B cell (primary cell): Measurements from ENCODE around the gene MAPKAPK3. TPM values are rescaled to one million over a fixed set of nuclear protein-coding genes. Genes with fewer than 3 reads are reported as not detected.

Source experiments
- ATAC-seq: fragments of 200-7000 bp; cut with Tn5 transposase; one replicate; pipeline ENCODE4 v1.10.0; 2021; ENCODE audit warnings: low read depth, mild to moderate bottlenecking, moderate number of reproducible peaks, moderate library complexity
- CTCF ChIA-PET: fragments of 350-600 bp; sonication (Branson Sonifier 250); formaldehyde crosslinking; loops from one replicate; lab custom pipeline; 2021; ENCODE audit warnings: antibody characterized with exemption, inconsistent platforms; lab: Charles Lee
- POLR2A ChIA-PET: fragments of 350-600 bp; sonication (Branson Sonifier 250); formaldehyde crosslinking; loops from one replicate; lab custom pipeline; 2021; ENCODE audit warnings: antibody characterized with exemption; lab: Charles Lee
- DNase-seq: peaks from one replicate; pipeline ENCODE4 v3.0.0; 2013
- H2AFZ ChIP-seq: 2 replicates; pipeline ENCODE4 v1.6.1; 2012; ENCODE audit warnings: mild to moderate bottlenecking, low read depth, low read length; ENCODE audit not compliant: insufficient read depth, poor library complexity, severe bottlenecking
- H3K27ac ChIP-seq, 2 donors: 1 replicate in 1 of 2; 2 replicates in 1 of 2; pipeline ENCODE4 v1.5.1; 2012 to 2013; ENCODE audit warnings: low read length in 2 of 2, mild to moderate bottlenecking in 2 of 2, moderate library complexity in 1 of 2
- H3K27me3 ChIP-seq, 4 experiments: fragments of 200-600 bp in 1 of 4; sonication (generic) in 1 of 4; replicated peaks in 1 of 4; 1 replicate in 2 of 4; 2 replicates in 2 of 4; pipeline versions ENCODE4 v1.6.1 to v1.7.0; 2013 to 2016; ENCODE audit warnings: low read length in 3 of 4, mild to moderate bottlenecking in 2 of 4, mixed read lengths in 1 of 4, moderate library complexity in 1 of 4; ENCODE audit not compliant: insufficient read depth in 4 of 4, control insufficient read depth in 3 of 4; ENCODE audit errors: control extremely low read depth in 1 of 4
- H3K36me3 ChIP-seq, 2 experiments: replicated peaks in 1 of 2; 1 replicate in 1 of 2; 2 replicates in 1 of 2; pipeline versions ENCODE4 v1.6.1 to v1.7.1; 2013; ENCODE audit warnings: low read length in 1 of 2; ENCODE audit not compliant: insufficient read depth in 2 of 2, control insufficient read depth in 1 of 2; ENCODE audit errors: control extremely low read depth in 1 of 2, extremely low read depth in 1 of 2
- H3K4me1 ChIP-seq, 2 donors: fragments of 200-600 bp in 1 of 2; sonication (generic) in 1 of 2; 1 replicate in 1 of 2; 2 replicates in 1 of 2; pipeline versions ENCODE4 v1.5.1 to v1.6.1; 2013 to 2017; ENCODE audit warnings: low read length in 2 of 2; ENCODE audit not compliant: control insufficient read depth in 2 of 2, insufficient read depth in 2 of 2
- H3K4me2 ChIP-seq: replicated peaks from 2 replicates; pipeline ENCODE3; 2012; ENCODE audit warnings: mild to moderate bottlenecking, low read depth, low read length; ENCODE audit not compliant: poor library complexity, severe bottlenecking
- H3K4me3 ChIP-seq, 5 experiments: fragments of 200-600 bp in 1 of 5; sonication (generic) in 1 of 5; 1 replicate in 3 of 5; 2 replicates in 2 of 5; pipeline versions ENCODE4 v1.5.1 to v1.7.0; 2011 to 2016; ENCODE audit warnings: low read length in 4 of 5, mild to moderate bottlenecking in 4 of 5, low read depth in 2 of 5, control low read depth in 1 of 5, moderate library complexity in 1 of 5; ENCODE audit not compliant: insufficient read depth in 1 of 5; ENCODE audit errors: control extremely low read depth in 1 of 5, extremely low read depth in 1 of 5
- H3K79me2 ChIP-seq: fragments of 200-600 bp; sonication (generic); one replicate; pipeline ENCODE4 v1.6.0; 2016; ENCODE audit warnings: low read length; ENCODE audit not compliant: control insufficient read depth, insufficient read depth
- H3K9ac ChIP-seq: fragments of 200-600 bp; sonication (generic); 2 replicates; pipeline ENCODE4 v1.6.1; 2017; ENCODE audit warnings: mild to moderate bottlenecking, low read length, moderate library complexity
- H3K9me3 ChIP-seq, 3 donors: one replicate each; pipeline versions ENCODE4 v1.6.1 to v1.7.1; 2013; ENCODE audit warnings: low read length in 2 of 3; ENCODE audit not compliant: control insufficient read depth in 2 of 3, insufficient read depth in 1 of 3; ENCODE audit errors: control extremely low read depth in 1 of 3
- H4K20me1 ChIP-seq: 2 replicates; pipeline ENCODE4 v1.6.0; 2012; ENCODE audit warnings: mild to moderate bottlenecking, low read length; ENCODE audit not compliant: insufficient read depth, control insufficient read depth, poor library complexity, severe bottlenecking
- H3K27ac Mint-ChIP-seq: one replicate; pipeline ENCODE4 v1.8.0; 2021; ENCODE audit warnings: mixed read lengths
- H3K27me3 Mint-ChIP-seq: one replicate; pipeline ENCODE4 v1.8.0; 2021; ENCODE audit warnings: mixed read lengths
- H3K4me1 Mint-ChIP-seq: one replicate; pipeline ENCODE4 v1.8.0; 2021; ENCODE audit warnings: mixed read lengths
- H3K4me3 Mint-ChIP-seq: one replicate; pipeline ENCODE4 v1.8.0; 2021; ENCODE audit warnings: mixed read lengths
- H3K9me3 Mint-ChIP-seq: one replicate; pipeline ENCODE4 v1.8.0; 2022; ENCODE audit warnings: mixed read lengths; ENCODE audit not compliant: insufficient read depth
- CTCF ChIP-seq: fragments of 200-600 bp; IDR thresholded peaks from one replicate; pipeline ENCODE4 v1.8.0; 2022; ENCODE audit warnings: antibody characterized with exemption, mild to moderate bottlenecking
- EZH2 ChIP-seq: IDR thresholded peaks from 2 replicates; pipeline ENCODE4 v1.6.1; 2012; ENCODE audit warnings: borderline replicate concordance, low read depth, mild to moderate bottlenecking, moderate library complexity, low read length; ENCODE audit not compliant: insufficient read depth, poor library complexity, severe bottlenecking
- WGBS: methylation state at CpG from one replicate; pipeline ENCODE4 v1.1.5; 2013; ENCODE audit warnings: missing lambda C conversion rate; ENCODE audit not compliant: insufficient coverage; 5-methylcytosine and 5-hydroxymethylcytosine counted together
- intact Hi-C: fragments of 100-400 bp; cut with micrococcal nuclease; formaldehyde crosslinking; loops from one replicate; pipeline ENCODE4 v1.10.0; 2022
- polyA plus RNA-seq: library from polyadenylated mRNA; depleted of rRNA; stranded (reverse); fragments of >200 nt; gene quantifications from 2 replicates; pipeline ENCODE4 v1.2.3, GENCODE V29; 2012
- total RNA-seq, 2 donors: library from RNA; stranded (reverse); fragments of 120-200 nt in 1 of 2; gene quantifications; 1 replicate in 1 of 2; 2 replicates in 1 of 2; pipeline versions ENCODE4 v1.2.3 to v1.2.4, GENCODE V29; 2013 to 2022

MAPKAPK3 gene
- total and polyA plus RNA-seq, 2 donors (not counting 1 experiment from before 2014, with no cell fraction given), result 17.8 to 18.8 TPM

- Histone ChIP-seq H3K79me2 (no peaks in the 10 kb centered on the region), H3K4me2 (no peak overlapping the region), H3K4me1 (no peaks in the 10 kb centered on the region), H3K4me3 (no peak overlapping the region), H3K9ac (no peak overlapping the region), H3K36me3 (no peaks in the 10 kb centered on the region), H3K27me3 (no peaks in the 10 kb centered on the region), H3K9me3 (no peaks in the 10 kb centered on the region), H4K20me1 (no peaks in the 10 kb centered on the region), H2AFZ (no peak overlapping the region), H3K27ac (no peak overlapping the region)
- intact Hi-C loops, result no loop called here
- no peaks in the 10 kb centered on the region for H3K27me3 Mint-ChIP-seq
- no peaks in the 10 kb centered on the region for H3K9me3 Mint-ChIP-seq
- no peak for ATAC-seq
- H3K4me3 Mint-ChIP-seq, result no peak overlapping the region
- DNase-seq, result no peak
- no peaks in the 10 kb centered on the region for H3K4me1 Mint-ChIP-seq
- no peak overlapping the region for H3K27ac Mint-ChIP-seq
- 91% methylated on average over 4 of the region's 8 CpGs for WGBS
- ChIA-PET CTCF (interaction anchor here (1.5 to 11.8 kb wide), 2 partner anchors 38 to 107 kb away, joined by 3 to 224 read pairs; partner anchors contain the start of genes CISH and MAPKAPK3), POLR2A (no interaction called here)
- TF ChIP-seq CTCF (no peak), EZH2 (no peak)
Measured at GRCh38 chr3:50656417-50657195, 39.7 kb downstream of the MAPKAPK3 start.

GRCh38 chr3:50657407-50657806 lies 40.5 kb downstream of the MAPKAPK3 start:
- Histone ChIP-seq H4K20me1 (no peaks in the 10 kb centered on the region), H3K9ac (no peak overlapping the region), H3K4me3 (no peak overlapping the region), H3K27me3 (no peaks in the 10 kb centered on the region), H3K9me3 (no peaks in the 10 kb centered on the region), H3K79me2 (no peaks in the 10 kb centered on the region), H3K4me2 (no peak overlapping the region), H3K4me1 (no peaks in the 10 kb centered on the region), H3K27ac (no peak overlapping the region), H3K36me3 (no peaks in the 10 kb centered on the region), H2AFZ (no peak overlapping the region)
- Mint-ChIP-seq H3K27ac (no peak overlapping the region), H3K4me3 (no peak overlapping the region), H3K9me3 (no peaks in the 10 kb centered on the region), H3K27me3 (no peaks in the 10 kb centered on the region), H3K4me1 (no peaks in the 10 kb centered on the region)
- intact Hi-C loops, result no loop called here
- TF ChIP-seq EZH2, result no peak
- no peak for TF ChIP-seq CTCF
- POLR2A ChIA-PET, result no interaction called here
- DNase-seq, result no peak
- CTCF ChIA-PET, result interaction anchor here (1.5 to 11.8 kb wide), 2 partner anchors 39 to 108 kb away, joined by 3 to 224 read pairs; partner anchors contain the start of genes CISH and MAPKAPK3
- no peak for ATAC-seq
- WGBS, result 94% methylated on average over 5 of the region's 5 CpGs
